ENCODE measurements around the gene YAE1. TPM values are rescaled to one million over a fixed set of nuclear protein-coding genes. Genes with fewer than 3 reads are reported as not detected.

YAE1 gene
- total RNA-seq, 4 donors from 2014 or later: 13.3 to 15.9 (median 14.3) TPM

DNA sequence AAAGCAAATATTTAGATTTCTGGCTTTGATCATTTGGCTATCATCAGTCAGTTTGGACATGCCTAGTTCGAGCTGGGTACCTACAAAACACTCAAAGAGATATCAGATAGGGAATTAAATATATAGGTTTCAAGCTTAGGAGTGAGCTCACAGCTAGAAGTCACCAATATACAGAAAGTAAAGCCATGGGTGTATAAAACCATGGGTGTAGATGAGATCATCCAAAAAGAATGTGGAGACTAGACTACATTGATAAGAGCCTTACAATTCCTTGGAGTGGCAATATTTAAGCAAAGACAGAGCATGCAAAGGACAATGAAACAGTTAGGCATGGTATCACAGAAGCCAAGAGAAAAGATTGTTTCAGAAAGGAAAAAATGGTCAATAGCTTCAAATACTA, 49.9 kb downstream of the YAE1 start:
- no peak for DNase-seq (ENCODE audit: low spot score in 2 of 2)
- WGBS: 67% methylated on average over 1 of the region's 1 CpG
- TF ChIP-seq EP300 (IDR thresholded peaks at IDR 0.05) (no peak), POLR2AphosphoS5 (IDR thresholded peaks at IDR 0.05) (no peak), CTCF (IDR thresholded peaks at IDR 0.05) (no peak), POLR2A (IDR thresholded peaks at IDR 0.05) (no peak)

DNA sequence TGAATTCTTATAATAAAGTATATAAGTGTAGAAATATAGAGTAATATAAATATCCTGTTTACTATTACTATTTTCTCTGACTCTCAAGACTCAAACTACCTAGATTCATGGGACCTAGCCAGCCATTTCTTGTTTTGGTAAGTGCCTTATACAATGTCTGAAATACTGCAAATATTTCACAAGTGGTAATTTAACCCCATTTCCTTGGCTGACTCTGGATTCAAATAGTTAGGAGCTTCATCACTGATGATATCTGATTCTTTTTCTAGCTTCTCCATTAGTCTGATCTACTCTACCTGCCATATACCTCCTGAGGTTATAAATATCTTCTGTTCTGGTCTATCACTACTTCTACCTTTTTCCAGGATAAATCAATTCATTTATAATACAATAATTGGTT, 50.8 kb downstream of the YAE1 start:
- H3K27ac ChIP-seq: no peak overlapping the region
- no peak for DNase-seq (ENCODE audit: low spot score in 2 of 2)
- H3K36me3 ChIP-seq: no peaks in the 10 kb centered on the region
- no peaks in the 10 kb centered on the region for H3K27me3 ChIP-seq
- H3K4me3 ChIP-seq: no peak overlapping the region
- no peaks in the 10 kb centered on the region for H3K9me3 ChIP-seq
- TF ChIP-seq EP300 (IDR thresholded peaks at IDR 0.05) (no peak), POLR2A (IDR thresholded peaks at IDR 0.05) (no peak)
- H3K4me1 ChIP-seq: peaks cover 3% of the 10 kb centered on the region

More for the DNA sequence above, 49.9 kb downstream of the YAE1 start:
- no peak overlapping the region for H3K27ac ChIP-seq
- H3K9me3 ChIP-seq: no peaks in the 10 kb centered on the region
- H3K36me3 ChIP-seq: no peaks in the 10 kb centered on the region
- H3K4me3 ChIP-seq: no peak overlapping the region
- H3K4me1 ChIP-seq: no peaks in the 10 kb centered on the region
- no peaks in the 10 kb centered on the region for H3K27me3 ChIP-seq

- H3K4me3 ChIP-seq: no peak overlapping the region
- DNase-seq (ENCODE audit: low spot score in 2 of 2): no peak
- no peaks in the 10 kb centered on the region for H3K27me3 ChIP-seq
- H3K9me3 ChIP-seq: no peaks in the 10 kb centered on the region
- no peak overlapping the region for H3K27ac ChIP-seq
- no peaks in the 10 kb centered on the region for H3K36me3 ChIP-seq
- H3K4me1 ChIP-seq: peaks cover 12% of the 10 kb centered on the region
- WGBS: 89% methylated on average over 4 of the region's 4 CpGs
- TF ChIP-seq EP300 (IDR thresholded peaks at IDR 0.05) (no peak), CTCF (IDR thresholded peaks at IDR 0.05) (no peak), POLR2A (IDR thresholded peaks at IDR 0.05) (no peak), POLR2AphosphoS5 (IDR thresholded peaks at IDR 0.05) (no peak)
These were observed 52.7 kb downstream of the YAE1 start for GRCh38 chr7:39618868-39619267.

DNA sequence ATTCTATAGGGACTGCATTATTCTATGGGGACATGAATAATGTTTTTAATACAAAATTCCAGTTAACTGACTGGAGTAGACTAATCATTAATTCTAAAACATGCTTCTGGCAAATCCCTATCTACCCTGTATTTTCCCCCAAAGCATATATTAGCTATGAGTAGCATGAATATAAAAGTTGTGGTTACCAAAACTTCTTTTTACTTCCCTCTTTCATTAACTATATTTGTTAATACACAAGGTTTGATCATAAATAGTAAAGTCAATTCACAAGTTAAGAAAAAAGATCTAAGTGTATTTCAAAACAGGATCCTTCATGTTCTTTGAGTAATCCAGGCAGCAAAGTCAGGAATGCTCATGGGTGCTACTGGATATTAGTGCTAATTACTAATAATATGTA, 54.3 kb downstream of the YAE1 start:
- H3K27me3 ChIP-seq: no peaks in the 10 kb centered on the region

DNA sequence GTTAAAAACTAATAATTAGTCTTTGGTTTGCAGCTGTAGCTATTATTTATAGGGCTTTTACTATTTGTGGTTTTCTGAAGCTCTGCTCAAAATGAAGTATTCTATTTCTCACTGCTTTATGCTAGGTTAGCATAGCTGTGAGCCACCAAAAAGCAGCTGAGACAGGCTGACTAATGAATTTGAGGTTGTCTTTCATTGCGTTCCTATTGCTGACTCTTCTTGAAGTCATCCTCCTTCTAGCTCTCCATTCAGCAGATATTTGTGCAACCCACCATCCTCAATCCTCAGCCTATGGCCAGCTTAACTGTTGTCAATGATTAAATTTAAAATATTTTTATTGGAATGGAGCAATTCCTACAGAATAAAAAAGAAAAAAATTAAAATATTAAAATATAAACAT, 55.1 kb downstream of the YAE1 start:
- TF ChIP-seq POLR2A (IDR thresholded peaks at IDR 0.05): no peak
- TF ChIP-seq CTCF (IDR thresholded peaks at IDR 0.05): no peak
- Histone ChIP-seq H3K27ac (no peak overlapping the region), H3K9me3 (no peaks in the 10 kb centered on the region), H3K4me1 (peaks cover 33% of the 10 kb centered on the region), H3K27me3 (no peaks in the 10 kb centered on the region), H3K4me3 (no peak overlapping the region), H3K36me3 (no peaks in the 10 kb centered on the region)
- DNase-seq (ENCODE audit: low spot score in 2 of 2): no peak
- 59% methylated on average over 1 of the region's 1 CpG for WGBS

More for the DNA sequence above, 54.3 kb downstream of the YAE1 start:
- Histone ChIP-seq H3K4me3 (no peak overlapping the region), H3K4me1 (peaks cover 26% of the 10 kb centered on the region), H3K9me3 (no peaks in the 10 kb centered on the region), H3K36me3 (no peaks in the 10 kb centered on the region), H3K27ac (no peak overlapping the region)
- TF ChIP-seq EP300 (IDR thresholded peaks at IDR 0.05) (no peak), POLR2A (IDR thresholded peaks at IDR 0.05) (no peak), POLR2AphosphoS5 (IDR thresholded peaks at IDR 0.05) (no peak), CTCF (IDR thresholded peaks at IDR 0.05) (no peak)
- DNase-seq (ENCODE audit: low spot score in 2 of 2): no peak

- no peak overlapping the region for H3K4me3 ChIP-seq
- whole genome bisulfite sequencing: 83% methylated on average over 1 of the region's 1 CpG
These were observed 55.7 kb downstream of the YAE1 start for GRCh38 chr7:39621784-39622411.

More at GRCh38 chr7:39621784-39622411, 55.7 kb downstream of the YAE1 start:
- Histone ChIP-seq H3K36me3 (no peaks in the 10 kb centered on the region), H3K27ac (no peak overlapping the region), H3K9me3 (no peaks in the 10 kb centered on the region), H3K27me3 (no peaks in the 10 kb centered on the region), H3K4me1 (peaks cover 39% of the 10 kb centered on the region)
- DNase-seq (ENCODE audit: low spot score in 2 of 2): no peak
- TF ChIP-seq POLR2A (IDR thresholded peaks at IDR 0.05): no peak
- TF ChIP-seq CTCF (IDR thresholded peaks at IDR 0.05): no peak
- no peak for TF ChIP-seq POLR2AphosphoS5 (IDR thresholded peaks at IDR 0.05)
- no peak for TF ChIP-seq EP300 (IDR thresholded peaks at IDR 0.05)

Measured in suprapubic skin (tissue), 4 donors.